ENCODE data around the gene PIK3IP1. TPM values are rescaled to one million over a fixed set of nuclear protein-coding genes. Genes with fewer than 3 reads are reported as not detected.

Gene PIK3IP1
- total and polyA plus RNA-seq, 4 donors, result 14.1 to 44.9 (median 29.2) TPM

- DNase-seq, result no peak
- no peaks in the 10 kb centered on the region for H3K27me3 ChIP-seq (ENCODE audit: control insufficient read depth in 1 of 2, insufficient read depth in 2 of 2, low read length in 1 of 2)
- H3K36me3 ChIP-seq (ENCODE audit: control insufficient read depth in 1 of 2, insufficient read depth in 2 of 2, low read length in 1 of 2), result peaks cover 3 to 18% of the 10 kb centered on the region in 2 donors
- H3K4me3 ChIP-seq (ENCODE audit: low read length in 2 of 2), result no peak overlapping the region
- ATAC-seq (ENCODE audit: low FRiP score), result no peak
- no peak overlapping the region for H3K27ac ChIP-seq (ENCODE audit: low read depth in 1 of 2, low read length in 2 of 2)
- intact Hi-C loops (cut with DNase I), result loop anchor here in 1 of 2 donors (2.0 kb wide), 1 partner anchor 56 kb away; no protein-coding TSS in a partner anchor
- no peaks in the 10 kb centered on the region for H3K4me1 ChIP-seq (ENCODE audit: control insufficient read depth in 1 of 2, insufficient read depth in 2 of 2, low read length in 2 of 2)
- no peaks in the 10 kb centered on the region for H3K9me3 ChIP-seq (ENCODE audit: control insufficient read depth, low read length)
- 75 to 79% methylated on average over 6 of the region's 6 CpGs for WGBS, 2 donors
These were observed 13.5 kb downstream of the PIK3IP1 start for GRCh38 chr22:31278626-31279326.

- no peak overlapping the region for H3K27ac ChIP-seq (ENCODE audit: low read depth in 1 of 2, low read length in 2 of 2)
- intact Hi-C loops (cut with DNase I), result loop anchor here in 1 of 2 donors (2.0 kb wide), 1 partner anchor 57 kb away; no protein-coding TSS in a partner anchor
- H3K9me3 ChIP-seq (ENCODE audit: control insufficient read depth, low read length), result no peaks in the 10 kb centered on the region
- peaks cover 3 to 18% of the 10 kb centered on the region in 2 donors for H3K36me3 ChIP-seq (ENCODE audit: control insufficient read depth in 1 of 2, insufficient read depth in 2 of 2, low read length in 1 of 2)
- no peaks in the 10 kb centered on the region for H3K4me1 ChIP-seq (ENCODE audit: control insufficient read depth in 1 of 2, insufficient read depth in 2 of 2, low read length in 2 of 2)
- H3K27me3 ChIP-seq (ENCODE audit: control insufficient read depth in 1 of 2, insufficient read depth in 2 of 2, low read length in 1 of 2), result no peaks in the 10 kb centered on the region
- 76 to 79% methylated on average over 9 of the region's 9 CpGs for WGBS, 2 donors
- no peak overlapping the region for H3K4me3 ChIP-seq (ENCODE audit: low read length in 2 of 2)
- DNase-seq (no peak), ATAC-seq (ENCODE audit: low FRiP score) (no peak)
These were observed 14.1 kb downstream of the PIK3IP1 start for GRCh38 chr22:31278151-31278621.

GRCh38 chr22:31277741-31278140 is 14.5 kb downstream of the PIK3IP1 start:
- Histone ChIP-seq H3K9me3 (ENCODE audit: control insufficient read depth, low read length) (no peaks in the 10 kb centered on the region), H3K27me3 (ENCODE audit: control insufficient read depth in 1 of 2, insufficient read depth in 2 of 2, low read length in 1 of 2) (no peaks in the 10 kb centered on the region), H3K27ac (ENCODE audit: low read depth in 1 of 2, low read length in 2 of 2) (no peak overlapping the region), H3K4me3 (ENCODE audit: low read length in 2 of 2) (no peak overlapping the region), H3K4me1 (ENCODE audit: control insufficient read depth in 1 of 2, insufficient read depth in 2 of 2, low read length in 2 of 2) (no peaks in the 10 kb centered on the region), H3K36me3 (ENCODE audit: control insufficient read depth in 1 of 2, insufficient read depth in 2 of 2, low read length in 1 of 2) (peaks cover 2 to 16% of the 10 kb centered on the region in 2 donors)
- ATAC-seq (ENCODE audit: low FRiP score), result no peak
- WGBS, 2 donors, result 82 to 85% methylated on average over 5 of the region's 5 CpGs
- no peak for DNase-seq
- intact Hi-C loops (cut with DNase I), result loop anchor here in 1 of 2 donors (2.0 kb wide), 1 partner anchor 57 kb away; no protein-coding TSS in a partner anchor

GRCh38 chr22:31276426-31277167 is 15.7 kb downstream of the PIK3IP1 start:
- Histone ChIP-seq H3K4me3 (ENCODE audit: low read length in 2 of 2) (no peak overlapping the region), H3K9me3 (ENCODE audit: control insufficient read depth, low read length) (no peaks in the 10 kb centered on the region), H3K27me3 (ENCODE audit: control insufficient read depth in 1 of 2, insufficient read depth in 2 of 2, low read length in 1 of 2) (no peaks in the 10 kb centered on the region), H3K36me3 (ENCODE audit: control insufficient read depth in 1 of 2, insufficient read depth in 2 of 2, low read length in 1 of 2) (peaks cover 0 to 6% of the 10 kb centered on the region in 2 donors), H3K27ac (ENCODE audit: low read depth in 1 of 2, low read length in 2 of 2) (no peak overlapping the region), H3K4me1 (ENCODE audit: control insufficient read depth in 1 of 2, insufficient read depth in 2 of 2, low read length in 2 of 2) (no peaks in the 10 kb centered on the region)
- WGBS, 2 donors, result 92 to 93% methylated on average over 50 to 69 of the region's 69 CpGs
- intact Hi-C loops (cut with DNase I), result no loop called here
- no peak for ATAC-seq (ENCODE audit: low FRiP score)
- DNase-seq, result no peak

GRCh38 chr22:31275576-31275975 is 16.7 kb downstream of the PIK3IP1 start:
- Histone ChIP-seq H3K27me3 (ENCODE audit: control insufficient read depth in 1 of 2, insufficient read depth in 2 of 2, low read length in 1 of 2) (no peaks in the 10 kb centered on the region), H3K4me1 (ENCODE audit: control insufficient read depth in 1 of 2, insufficient read depth in 2 of 2, low read length in 2 of 2) (no peaks in the 10 kb centered on the region), H3K9me3 (ENCODE audit: control insufficient read depth, low read length) (no peaks in the 10 kb centered on the region), H3K27ac (ENCODE audit: low read depth in 1 of 2, low read length in 2 of 2) (no peak overlapping the region), H3K36me3 (ENCODE audit: control insufficient read depth in 1 of 2, insufficient read depth in 2 of 2, low read length in 1 of 2) (peaks cover 0 to 8% of the 10 kb centered on the region in 2 donors), H3K4me3 (ENCODE audit: low read length in 2 of 2) (no peak overlapping the region)
- WGBS, 2 donors, result 75 to 77% methylated on average over 5 of the region's 5 CpGs
- intact Hi-C loops (cut with DNase I), result no loop called here
- ATAC-seq (ENCODE audit: low FRiP score) (no peak), DNase-seq (no peak)

- Histone ChIP-seq H3K27ac (ENCODE audit: low read depth in 1 of 2, low read length in 2 of 2) (no peak overlapping the region), H3K9me3 (ENCODE audit: control insufficient read depth, low read length) (no peaks in the 10 kb centered on the region), H3K36me3 (ENCODE audit: control insufficient read depth in 1 of 2, insufficient read depth in 2 of 2, low read length in 1 of 2) (peaks cover 0 to 7% of the 10 kb centered on the region in 2 donors), H3K4me1 (ENCODE audit: control insufficient read depth in 1 of 2, insufficient read depth in 2 of 2, low read length in 2 of 2) (no peaks in the 10 kb centered on the region), H3K4me3 (ENCODE audit: low read length in 2 of 2) (no peak overlapping the region), H3K27me3 (ENCODE audit: control insufficient read depth in 1 of 2, insufficient read depth in 2 of 2, low read length in 1 of 2) (no peaks in the 10 kb centered on the region)
- DNase-seq (no peak), ATAC-seq (ENCODE audit: low FRiP score) (no peak)
- WGBS, 2 donors, result 85 to 86% methylated on average over 6 of the region's 6 CpGs
- intact Hi-C loops (cut with DNase I), result no loop called here
These were observed 17.3 kb downstream of the PIK3IP1 start for GRCh38 chr22:31275018-31275417.

GRCh38 chr22:31274017-31274416 is 18.3 kb downstream of the PIK3IP1 start:
- H3K36me3 ChIP-seq (ENCODE audit: control insufficient read depth in 1 of 2, insufficient read depth in 2 of 2, low read length in 1 of 2), result peaks cover 0 to 6% of the 10 kb centered on the region in 2 donors
- H3K4me1 ChIP-seq (ENCODE audit: control insufficient read depth in 1 of 2, insufficient read depth in 2 of 2, low read length in 2 of 2), result no peaks in the 10 kb centered on the region
- no peaks in the 10 kb centered on the region for H3K27me3 ChIP-seq (ENCODE audit: control insufficient read depth in 1 of 2, insufficient read depth in 2 of 2, low read length in 1 of 2)
- no peak overlapping the region for H3K4me3 ChIP-seq (ENCODE audit: low read length in 2 of 2)
- intact Hi-C loops (cut with DNase I), result loop anchor here in 1 of 2 donors (5.0 kb wide), 1 partner anchor 62 kb away; the partner anchor contains the start of gene LIMK2
- H3K27ac ChIP-seq (ENCODE audit: low read depth in 1 of 2, low read length in 2 of 2), result no peak overlapping the region
- ATAC-seq (ENCODE audit: low FRiP score), result no peak
- DNase-seq, result no peak
- WGBS, 2 donors, result 78 to 81% methylated on average over 3 of the region's 3 CpGs
- H3K9me3 ChIP-seq (ENCODE audit: control insufficient read depth, low read length), result no peaks in the 10 kb centered on the region

- intact Hi-C loops (cut with DNase I), result loop anchor here (2.0 to 5.0 kb wide), 2 partner anchors 60 kb away; partner anchors contain the start of gene LIMK2 (in 2 of the 2)
- no peak overlapping the region for H3K27ac ChIP-seq (ENCODE audit: low read depth in 1 of 2, low read length in 2 of 2)
- H3K4me3 ChIP-seq (ENCODE audit: low read length in 2 of 2), result no peak overlapping the region
- no peaks in the 10 kb centered on the region for H3K4me1 ChIP-seq (ENCODE audit: control insufficient read depth in 1 of 2, insufficient read depth in 2 of 2, low read length in 2 of 2)
- 71 to 73% methylated on average over 15 of the region's 15 CpGs for WGBS, 2 donors
- ATAC-seq (ENCODE audit: low FRiP score), result peak; percentile 69
- peaks cover 0 to 6% of the 10 kb centered on the region in 2 donors for H3K36me3 ChIP-seq (ENCODE audit: control insufficient read depth in 1 of 2, insufficient read depth in 2 of 2, low read length in 1 of 2)
- no peaks in the 10 kb centered on the region for H3K9me3 ChIP-seq (ENCODE audit: control insufficient read depth, low read length)
- peak in 1 of 2 donors; percentile 48 for DNase-seq
- H3K27me3 ChIP-seq (ENCODE audit: control insufficient read depth in 1 of 2, insufficient read depth in 2 of 2, low read length in 1 of 2), result no peaks in the 10 kb centered on the region
These were observed 19.5 kb downstream of the PIK3IP1 start for GRCh38 chr22:31272522-31273446.
